Measurements from ENCODE around the gene SGCD.

The SGCD gene

DNA sequence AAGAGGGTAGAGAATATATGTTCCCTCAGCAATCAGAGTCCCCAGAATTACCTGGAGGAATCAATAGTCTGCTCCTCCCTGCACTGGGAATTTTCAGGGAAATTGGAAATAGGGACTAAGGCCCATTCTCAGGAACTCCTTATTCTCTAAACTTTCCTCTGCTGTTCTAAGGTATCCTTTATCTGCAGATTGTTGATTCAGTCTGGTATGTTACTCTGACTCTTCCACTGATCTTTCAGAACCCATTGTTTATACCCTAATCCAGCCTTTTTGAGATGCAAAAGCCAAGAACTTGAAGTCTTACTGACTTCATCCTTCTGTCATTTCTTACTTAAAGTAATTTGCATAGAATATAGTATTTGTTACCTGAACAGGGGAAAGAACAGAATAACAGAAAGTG is 379.7 kb downstream of the SGCD start:
- FAIRE-seq: no peak

DNA sequence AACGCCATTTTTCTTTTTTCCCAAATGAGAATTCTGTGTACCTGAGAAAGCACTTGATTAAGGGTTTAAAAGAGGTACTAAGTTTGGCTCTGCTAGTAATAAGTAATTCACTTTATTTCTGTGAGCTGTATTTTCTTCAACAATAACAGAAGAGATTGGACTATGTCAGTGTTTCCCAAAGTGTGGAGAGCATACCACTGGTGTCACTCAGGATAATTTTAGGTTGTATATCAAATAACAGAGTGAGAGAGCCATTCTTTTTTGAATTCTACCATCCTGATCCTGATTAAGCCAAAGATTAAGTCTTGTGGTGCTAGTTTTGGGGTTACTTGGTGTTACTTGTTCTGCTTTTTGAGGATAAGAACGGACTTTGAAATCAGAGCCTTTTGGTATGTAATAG is 380.8 kb downstream of the SGCD start:
- no peak for FAIRE-seq

- no peak for FAIRE-seq
These were observed 388.3 kb downstream of the SGCD start for GRCh38 chr5:156715287-156715686.

GRCh38 chr5:156716591-156717380 is 389.8 kb downstream of the SGCD start:
- FAIRE-seq: no peak

DNA sequence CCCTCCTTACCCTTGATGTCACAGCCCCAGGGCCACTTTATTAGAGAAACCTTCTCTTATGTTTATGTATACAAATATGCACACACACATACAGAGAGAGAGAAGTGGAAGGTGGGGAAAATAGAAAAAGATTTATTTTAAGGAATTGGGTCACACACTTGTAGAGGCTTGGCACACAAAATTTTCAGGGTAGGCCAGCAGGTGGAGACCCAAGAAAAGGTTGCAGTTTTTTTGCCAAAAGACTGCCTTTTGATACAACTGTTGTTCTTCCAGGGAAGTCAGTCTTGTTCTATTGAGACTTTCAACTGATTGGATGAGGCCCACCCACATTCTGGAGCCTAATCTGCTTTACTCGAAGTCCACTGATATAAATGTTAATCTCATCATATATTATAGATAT is 392.0 kb downstream of the SGCD start:
- no peak for FAIRE-seq

GRCh38 chr5:156722358-156722757 is 395.4 kb downstream of the SGCD start:
- FAIRE-seq: no peak

GRCh38 chr5:156735477-156735876 is 408.5 kb downstream of the SGCD start:
- no peak for FAIRE-seq

DNA sequence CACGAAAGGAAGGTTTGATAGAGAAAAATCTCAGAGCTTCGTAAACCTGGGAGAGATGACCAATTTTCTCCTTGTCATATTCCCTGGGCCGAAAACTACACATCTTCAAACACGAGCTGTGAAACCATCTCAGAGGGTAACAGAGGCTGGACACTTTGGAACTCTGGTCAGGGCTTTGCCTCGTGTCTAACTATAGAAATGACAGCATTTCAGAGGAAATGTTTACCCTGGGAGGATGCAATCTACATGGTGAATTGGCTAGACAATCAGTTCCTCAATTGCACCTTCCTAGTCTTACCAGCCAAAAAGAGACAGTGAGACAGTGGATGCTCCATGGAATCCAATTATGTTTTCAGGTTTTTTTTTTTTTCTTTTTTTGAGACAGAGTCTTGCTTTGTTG is 414.6 kb downstream of the SGCD start:
- FAIRE-seq: no peak

DNA sequence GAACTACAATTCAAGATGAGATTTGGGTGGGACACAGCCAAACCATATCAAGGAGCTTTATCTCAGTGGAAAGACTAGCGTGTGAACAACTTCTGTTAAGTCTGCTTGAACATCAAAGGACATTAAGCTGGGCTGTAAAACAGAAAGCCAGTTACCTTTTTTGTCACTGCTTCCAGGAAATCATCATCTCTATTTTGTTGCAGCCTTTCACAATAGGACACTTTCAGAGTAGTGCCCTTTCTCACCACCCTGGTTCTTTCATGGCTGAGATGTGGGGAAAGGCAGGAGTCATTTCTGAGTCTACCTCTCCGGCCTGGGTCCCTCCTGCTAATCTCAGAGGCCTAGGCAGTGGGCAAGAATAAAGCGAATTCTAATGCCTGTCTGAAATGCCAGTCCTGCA is 426.9 kb downstream of the SGCD start:
- no peak for FAIRE-seq

- FAIRE-seq: no peak
These were observed 428.6 kb downstream of the SGCD start for GRCh38 chr5:156755421-156756087.

DNA sequence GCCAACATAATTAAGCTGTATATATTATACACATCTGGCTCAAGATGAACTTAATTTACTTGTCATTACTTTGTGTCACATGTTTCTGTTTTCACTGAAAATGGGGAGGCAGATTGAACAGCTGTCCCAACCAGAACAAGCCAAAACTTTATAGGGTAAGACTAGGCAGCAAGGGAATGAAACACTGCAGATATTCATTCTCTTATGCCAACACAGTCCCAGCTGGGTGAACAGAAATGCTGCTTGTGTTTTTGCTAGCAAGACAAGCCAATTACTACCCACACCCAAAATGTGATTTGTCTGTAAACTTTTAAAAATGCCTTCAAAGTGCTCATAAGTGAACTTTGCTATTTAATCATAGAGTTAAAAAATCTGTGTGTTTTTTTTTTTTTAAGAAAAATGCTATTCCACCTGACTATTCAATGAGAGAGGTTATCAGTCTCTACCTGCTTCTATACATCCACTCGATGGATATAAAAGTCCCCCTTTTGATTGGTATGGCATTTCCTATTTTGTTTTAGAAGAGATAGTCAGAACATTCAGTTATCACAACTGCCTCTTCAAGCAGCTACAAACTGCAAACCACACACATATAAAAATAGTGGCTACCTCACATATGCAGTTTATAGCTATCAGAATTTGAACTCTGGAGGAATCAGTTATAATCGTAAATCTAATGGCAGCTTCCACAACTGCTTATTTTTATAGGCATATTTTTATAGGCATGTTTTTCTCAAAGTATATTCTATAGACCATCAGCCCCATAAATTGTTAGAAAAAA is 431.2 kb downstream of the SGCD start:
- FAIRE-seq: no peak

DNA sequence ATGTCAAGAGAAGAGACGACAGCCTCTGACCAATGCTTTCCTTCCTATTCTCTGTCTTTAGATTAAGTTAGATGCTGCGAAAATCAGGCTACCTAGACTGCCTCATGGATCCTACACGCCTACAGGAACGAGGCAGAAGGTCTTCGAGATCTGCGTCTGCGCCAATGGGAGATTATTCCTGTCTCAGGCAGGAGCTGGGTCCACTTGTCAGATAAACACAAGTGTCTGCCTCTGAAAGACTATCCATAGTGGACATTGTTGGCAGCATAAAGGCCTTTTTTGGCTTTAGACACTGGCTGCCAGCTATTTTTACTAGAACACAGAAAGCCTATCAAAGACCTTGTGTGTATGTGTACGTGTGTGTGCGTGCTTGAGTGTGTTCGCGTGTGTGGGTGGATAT is 432.2 kb downstream of the SGCD start:
- FAIRE-seq: no peak

DNA sequence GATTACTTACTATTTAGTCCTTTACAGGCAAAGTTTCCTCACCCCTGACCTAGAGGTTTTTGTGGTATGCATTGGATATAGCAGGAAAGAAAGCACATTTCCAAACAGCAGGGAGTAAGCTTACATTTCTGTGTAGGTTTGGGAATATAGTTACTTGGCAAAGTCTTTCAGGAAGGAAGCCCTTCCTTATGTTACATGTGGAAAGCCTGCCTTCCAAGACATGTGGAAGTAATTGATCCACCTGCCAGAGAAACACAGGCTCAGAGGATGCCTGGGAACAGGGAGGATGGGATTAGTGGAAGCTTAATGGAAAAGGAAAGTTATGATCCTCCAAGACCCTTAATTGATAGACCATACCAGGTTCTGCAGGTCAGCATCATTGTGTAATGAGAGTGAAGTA is 435.8 kb downstream of the SGCD start:
- no peak for FAIRE-seq

DNA sequence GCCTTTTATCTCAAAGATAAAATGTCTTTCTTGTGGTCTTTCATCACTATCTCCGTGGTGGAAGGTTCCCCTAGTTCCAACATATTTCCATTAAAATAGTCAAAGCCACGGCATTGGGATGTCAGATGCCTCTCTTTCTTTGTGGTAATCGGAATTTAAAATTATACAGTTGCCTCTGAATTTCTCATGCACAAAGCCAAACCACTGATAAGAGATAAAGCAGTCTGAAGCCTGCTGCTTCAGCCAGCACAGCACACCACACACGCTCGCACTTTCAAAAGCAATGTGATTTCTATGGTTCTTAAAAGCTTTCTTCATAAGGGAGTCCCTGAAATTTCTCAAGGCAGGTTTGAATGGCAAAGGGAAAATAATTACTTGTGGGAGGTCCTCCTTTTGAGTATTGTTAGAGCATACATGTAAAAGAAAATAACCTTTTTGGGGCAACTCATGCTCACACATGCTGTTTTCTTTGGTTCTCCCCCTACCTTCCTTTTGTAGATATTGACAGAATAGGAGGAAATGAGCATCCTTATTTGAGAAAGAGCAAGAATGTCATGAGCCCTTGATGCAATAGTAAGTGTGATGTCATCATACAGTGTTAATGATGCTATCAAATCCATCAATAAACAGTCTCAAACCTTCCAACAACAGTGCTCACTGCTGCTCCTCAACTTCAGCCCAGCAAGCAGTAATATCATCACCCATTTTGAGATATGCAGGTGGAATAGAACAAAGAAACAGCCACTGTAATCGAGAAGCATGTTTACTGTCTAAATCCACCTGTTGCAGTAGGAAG is 437.4 kb downstream of the SGCD start:
- no peak for FAIRE-seq

DNA sequence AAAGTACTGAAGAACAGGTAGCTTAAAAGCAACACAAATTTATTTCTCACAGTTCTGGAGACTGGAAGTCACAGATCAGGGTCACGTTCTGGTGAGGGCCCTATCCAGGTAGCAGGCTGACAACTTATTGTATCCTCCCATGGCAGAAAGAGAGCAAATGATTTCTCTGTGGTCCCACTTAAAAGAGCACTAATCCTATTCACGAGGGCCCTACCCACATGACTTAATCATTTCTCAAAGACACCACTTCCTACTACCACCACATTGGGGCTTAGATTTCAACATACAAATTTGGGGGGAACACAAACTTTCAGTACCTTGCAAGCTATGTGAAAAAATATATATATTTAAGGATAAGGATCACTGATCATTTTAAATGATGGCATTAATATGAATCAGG is 447.3 kb downstream of the SGCD start:
- no peak for FAIRE-seq

DNA sequence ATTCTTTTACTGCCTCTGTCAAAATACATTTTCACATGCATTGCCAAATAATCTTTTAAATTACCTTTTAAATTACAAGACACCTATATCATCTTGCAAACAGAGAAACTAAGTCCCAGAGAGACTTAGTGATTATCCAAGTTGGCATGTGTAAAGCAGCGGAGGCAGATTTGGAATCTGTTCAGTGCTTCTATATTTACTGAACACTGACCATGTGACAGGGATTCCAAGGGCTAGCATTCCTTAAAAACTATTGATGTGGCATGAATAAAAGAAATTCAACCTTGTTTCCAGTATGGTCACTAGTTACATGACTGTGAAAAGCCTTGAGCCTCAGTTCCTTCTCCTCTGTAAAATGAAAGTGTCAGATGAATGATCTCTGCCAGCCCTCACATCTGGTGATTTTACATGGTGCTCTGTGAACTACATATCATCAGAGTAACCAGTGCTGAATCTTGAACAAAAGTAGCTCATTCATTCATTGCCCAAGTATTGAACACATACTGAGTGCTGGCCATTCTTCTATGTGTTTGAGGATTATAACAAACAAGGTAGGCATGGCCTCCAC is 451.3 kb downstream of the SGCD start:
- FAIRE-seq: no peak

- FAIRE-seq: no peak
These were observed 451.8 kb downstream of the SGCD start for GRCh38 chr5:156778752-156779151.

DNA sequence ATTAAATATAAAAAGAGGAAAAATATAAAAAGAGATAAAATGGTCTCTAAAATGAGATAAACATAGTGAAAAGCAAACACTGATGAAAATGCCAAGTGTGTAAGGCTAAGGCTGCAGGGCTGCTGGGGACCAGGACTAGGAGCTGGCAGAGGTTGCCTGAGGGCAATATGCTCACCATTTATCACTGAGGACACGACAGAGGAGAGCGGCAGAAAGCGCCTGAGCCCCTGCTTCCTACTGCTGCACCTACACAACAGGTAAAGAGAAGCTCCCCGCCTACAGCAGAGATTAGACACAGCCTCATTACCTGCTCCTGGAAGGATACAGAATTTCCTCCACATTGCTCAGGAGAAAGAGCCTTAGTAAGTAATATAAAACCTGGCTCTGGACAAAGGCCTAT is 452.5 kb downstream of the SGCD start:
- FAIRE-seq: no peak

- no peak for FAIRE-seq
These were observed 456.1 kb downstream of the SGCD start for GRCh38 chr5:156783092-156783491.

- FAIRE-seq: no peak
These were observed 467.7 kb downstream of the SGCD start for GRCh38 chr5:156794687-156795086.

DNA sequence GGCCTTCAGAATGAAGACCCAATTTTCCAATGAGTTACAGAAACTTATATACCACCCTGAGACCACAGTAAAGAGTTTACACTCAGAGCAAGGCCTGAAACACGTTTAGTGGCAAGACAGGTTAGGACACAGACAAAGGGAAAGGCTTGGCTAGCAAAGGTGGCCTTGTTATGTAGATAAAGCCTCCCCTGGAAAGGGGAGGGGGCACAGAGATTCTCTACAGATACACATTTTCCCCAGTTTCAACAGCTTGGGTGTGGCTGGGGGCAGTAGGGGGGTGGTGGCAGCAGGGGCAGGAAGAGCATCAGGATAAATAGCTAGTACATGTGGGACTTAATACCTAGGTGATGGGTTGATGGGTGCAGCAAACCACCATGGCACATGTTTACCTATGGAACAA is 471.2 kb downstream of the SGCD start:
- FAIRE-seq: no peak

DNA sequence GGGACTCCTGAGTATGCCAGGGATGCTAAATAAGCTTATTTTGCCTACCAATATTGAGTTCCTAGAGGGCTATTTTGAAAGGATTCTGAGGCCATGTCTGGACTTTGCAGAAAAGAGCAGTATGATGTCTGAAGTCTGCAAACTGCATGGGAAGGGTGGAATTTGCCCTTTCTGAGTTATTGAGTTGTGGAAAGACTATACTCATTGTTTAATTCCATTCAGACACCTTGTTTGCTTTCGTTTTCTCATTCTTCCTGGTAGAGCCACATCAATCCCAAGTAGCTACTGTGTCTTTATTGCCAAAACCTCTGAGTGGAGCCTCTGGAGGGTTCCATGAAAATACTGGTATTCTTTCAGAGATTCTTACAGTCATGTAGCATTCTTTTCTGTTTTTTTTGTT is 472.2 kb downstream of the SGCD start:
- FAIRE-seq: no peak

DNA sequence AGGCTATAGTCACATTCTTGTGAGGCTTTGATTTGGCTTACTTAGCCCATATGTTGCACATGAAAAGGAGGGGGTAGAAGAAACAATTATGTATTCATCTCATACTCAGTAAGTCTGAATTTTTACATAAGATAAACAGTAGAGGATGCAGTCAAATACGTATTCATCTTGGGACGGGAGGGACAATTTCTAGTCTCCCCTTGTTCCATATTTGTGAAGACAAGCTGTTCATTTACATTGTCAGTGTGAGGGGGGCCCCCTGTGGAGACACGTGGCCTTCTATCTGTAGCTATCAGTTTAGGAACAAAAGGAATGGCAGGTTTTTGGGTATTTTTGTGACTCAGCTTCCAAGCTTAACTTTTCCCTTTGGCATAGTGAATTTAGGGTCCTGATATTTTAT is 474.0 kb downstream of the SGCD start:
- no peak for FAIRE-seq
